ENCODE data around the gene MMP24.

- TF ChIP-seq POLR2A (IDR thresholded peaks at IDR 0.05; ENCODE audit: low read length) (no peak), GATA1 (IDR thresholded peaks at IDR 0.05; ENCODE audit: low read depth, low read length) (no peak)
These were observed 17.5 kb downstream of the MMP24 start for GRCh38 chr20:35243986-35244385.
